GM12878 (cell line): ENCODE measurements around the gene PI4KA.
"Not testable (repeated sequence)": the region's sequence is repeated elsewhere in the genome, so short reads cannot be mapped to it uniquely, and the experiment has no call there.

ENCODE experiments used
- CHD4 ChIP-seq: fragments of 200-600 bp; sonication (generic); IDR thresholded peaks from 2 replicates; pipeline ENCODE4 v1.6.1; 2016; ENCODE audit warnings: mild to moderate bottlenecking
- CTCF ChIP-seq, 3 experiments: IDR thresholded peaks in 2 of 3; conservative IDR thresholded peaks in 1 of 3; 2 replicates each; pipeline ENCODE4 v1.5.1; 2011; ENCODE audit warnings: low read depth in 3 of 3, low read length in 3 of 3, mild to moderate bottlenecking in 3 of 3, control low read depth in 2 of 3, moderate library complexity in 2 of 3, inconsistent platforms in 1 of 3, mixed read lengths in 1 of 3; ENCODE audit not compliant: control insufficient read depth in 2 of 3, insufficient read depth in 1 of 3; ENCODE audit errors: extremely low read depth in 1 of 3
- EP300 ChIP-seq, 2 experiments: fragments of 150-350 bp in 1 of 2; IDR thresholded peaks; 2 replicates each; pipeline ENCODE4 v1.6.1; 2011 to 2012; ENCODE audit warnings: low read depth in 2 of 2, low read length in 2 of 2, borderline replicate concordance in 1 of 2, improper control_type of control experiment in 1 of 2, inconsistent platforms in 1 of 2; ENCODE audit not compliant: control insufficient read depth in 1 of 2
- EZH2 ChIP-seq: IDR thresholded peaks from 2 replicates; pipeline ENCODE4 v1.6.1; 2012; ENCODE audit warnings: low read depth, mild to moderate bottlenecking, control low read depth, inconsistent platforms, low read length, borderline replicate concordance; ENCODE audit not compliant: control insufficient read depth
- FOS ChIP-seq: IDR thresholded peaks from 3 replicates; pipeline ENCODE4 v1.6.1; 2011; ENCODE audit warnings: borderline replicate concordance; ENCODE audit not compliant: insufficient read length; ENCODE audit errors: extremely low read depth
- IRF3 ChIP-seq: fragments of 450-650 bp; IDR thresholded peaks from 2 replicates; pipeline ENCODE4 v1.6.1; 2014; ENCODE audit warnings: mild to moderate bottlenecking
- JUNB ChIP-seq: IDR thresholded peaks from 2 replicates; pipeline ENCODE4 v1.6.1; 2016; ENCODE audit warnings: antibody characterized with exemption, mild to moderate bottlenecking
- NR2C1 ChIP-seq: fragments of 450-650 bp; IDR thresholded peaks from 2 replicates; pipeline ENCODE4 v1.6.1; 2017; ENCODE audit warnings: antibody characterized with exemption, mild to moderate bottlenecking, moderate library complexity
- POLR2AphosphoS5 ChIP-seq: IDR thresholded peaks from 2 replicates; pipeline ENCODE4 v1.6.1; 2011; ENCODE audit warnings: mild to moderate bottlenecking, low read length, inconsistent platforms
- RCOR1 ChIP-seq: conservative IDR thresholded peaks from 2 replicates; pipeline ENCODE4 v1.6.1; 2012; ENCODE audit warnings: low read depth, low read length, improper control_type of control experiment
- TAF1 ChIP-seq: IDR thresholded peaks from 2 replicates; pipeline ENCODE4 v1.6.1; 2011; ENCODE audit warnings: mild to moderate bottlenecking, low read depth, low read length, borderline replicate concordance

DNA sequence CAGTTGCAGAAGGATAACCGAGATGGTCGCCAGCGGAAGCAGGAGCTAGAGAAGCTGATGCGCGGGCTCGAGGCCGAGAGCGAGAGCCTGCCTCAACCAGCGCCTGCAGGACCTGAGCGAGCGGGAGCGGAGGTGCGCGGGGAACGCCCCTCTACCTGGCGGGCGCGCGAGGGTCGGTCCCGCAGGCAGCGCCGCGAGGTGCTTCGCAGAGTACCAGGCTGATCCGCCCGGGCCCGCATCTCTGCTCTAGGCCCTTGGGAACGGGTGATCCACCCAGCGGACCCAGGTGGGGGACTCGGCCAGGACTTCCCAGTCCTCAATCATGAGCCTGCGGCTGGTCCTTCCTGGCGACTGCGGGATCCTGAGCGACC, 156.5 kb downstream of the PI4KA start:
- not testable (repeated sequence) for TF ChIP-seq NR2C1; IRF3; EZH2; CTCF (IDR thresholded peaks at IDR 0.05 in 2 of 3, conservative IDR thresholded peaks at IDR 0.05 in 1 of 3; ENCODE audit: control insufficient read depth in 2 of 3, extremely low read depth in 1 of 3, insufficient read depth in 1 of 3, low read depth in 3 of 3, low read length in 3 of 3); RCOR1; EP300 (IDR thresholded peaks at IDR 0.05; ENCODE audit: borderline replicate concordance in 1 of 2, control insufficient read depth in 1 of 2, low read depth in 2 of 2, low read length in 2 of 2); POLR2AphosphoS5; CHD4; TAF1; JUNB; FOS
